Activated CD8-positive, alpha-beta memory T cell treated with anti-CD3 and anti-CD28 coated beads for 1 hour (primary cell): ENCODE results near the gene MFAP4.

Experiments
- DNase-seq, 2 donors: peaks; one replicate each; pipeline ENCODE4 v3.0.0-alpha.2; 2020; ENCODE audit warnings: low read depth in 1 of 2; ENCODE audit errors: extremely low read depth in 1 of 2

The MFAP4 gene, protein sequence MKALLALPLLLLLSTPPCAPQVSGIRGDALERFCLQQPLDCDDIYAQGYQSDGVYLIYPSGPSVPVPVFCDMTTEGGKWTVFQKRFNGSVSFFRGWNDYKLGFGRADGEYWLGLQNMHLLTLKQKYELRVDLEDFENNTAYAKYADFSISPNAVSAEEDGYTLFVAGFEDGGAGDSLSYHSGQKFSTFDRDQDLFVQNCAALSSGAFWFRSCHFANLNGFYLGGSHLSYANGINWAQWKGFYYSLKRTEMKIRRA

DNA sequence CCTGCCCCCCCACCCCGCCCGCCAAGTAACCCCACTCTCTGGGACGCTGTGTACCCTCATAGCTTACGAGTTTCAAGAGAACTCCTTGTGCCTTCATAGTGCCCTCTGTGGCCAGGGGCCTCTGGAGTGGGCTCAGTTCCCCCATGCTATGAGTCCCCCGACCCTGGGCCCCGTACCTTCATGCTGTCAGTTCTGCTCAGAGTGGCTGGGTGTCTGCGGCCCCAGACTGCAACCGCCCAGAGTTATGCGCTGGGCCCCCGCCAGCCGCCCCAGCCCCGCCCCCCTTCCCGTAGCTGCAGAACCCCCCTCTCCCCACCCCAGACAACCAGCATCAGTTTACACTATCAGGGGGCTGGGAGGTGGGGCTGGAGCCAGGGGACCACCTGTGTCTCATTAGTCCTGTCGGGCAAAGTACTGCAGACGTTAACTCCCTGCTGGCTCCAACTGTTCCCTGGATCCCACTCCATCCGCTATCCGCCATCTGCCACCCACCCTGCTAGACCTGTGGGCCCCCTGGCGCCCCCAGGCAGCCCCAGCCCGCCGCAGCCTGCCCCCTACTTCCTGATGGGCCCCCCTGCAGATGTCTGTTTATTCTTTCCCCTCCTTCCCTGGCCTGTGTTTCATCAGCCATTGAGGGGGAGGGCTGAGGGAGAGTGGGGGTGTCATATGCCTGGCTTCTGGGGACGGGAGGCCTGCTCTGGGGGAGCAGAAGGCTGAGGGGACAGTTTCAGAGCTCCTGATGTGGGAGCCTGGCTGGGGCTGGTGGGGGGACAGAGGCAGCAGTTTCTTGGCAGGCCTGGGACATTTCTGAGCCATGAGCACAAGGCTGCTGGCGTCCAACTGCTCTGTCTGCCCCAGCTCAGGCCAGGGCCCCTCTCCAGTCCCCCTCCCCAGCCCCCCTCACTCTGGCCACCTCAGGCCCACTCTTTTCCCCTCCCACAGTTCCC lies at the start of gene MFAP4:
Gene MFAP4, minus strand, starts transcription at position 217 of the 947 bp plus-strand sequence. Its CDS starts 35 bp downstream, at position 182.
- DNase-seq: no peak

DNA sequence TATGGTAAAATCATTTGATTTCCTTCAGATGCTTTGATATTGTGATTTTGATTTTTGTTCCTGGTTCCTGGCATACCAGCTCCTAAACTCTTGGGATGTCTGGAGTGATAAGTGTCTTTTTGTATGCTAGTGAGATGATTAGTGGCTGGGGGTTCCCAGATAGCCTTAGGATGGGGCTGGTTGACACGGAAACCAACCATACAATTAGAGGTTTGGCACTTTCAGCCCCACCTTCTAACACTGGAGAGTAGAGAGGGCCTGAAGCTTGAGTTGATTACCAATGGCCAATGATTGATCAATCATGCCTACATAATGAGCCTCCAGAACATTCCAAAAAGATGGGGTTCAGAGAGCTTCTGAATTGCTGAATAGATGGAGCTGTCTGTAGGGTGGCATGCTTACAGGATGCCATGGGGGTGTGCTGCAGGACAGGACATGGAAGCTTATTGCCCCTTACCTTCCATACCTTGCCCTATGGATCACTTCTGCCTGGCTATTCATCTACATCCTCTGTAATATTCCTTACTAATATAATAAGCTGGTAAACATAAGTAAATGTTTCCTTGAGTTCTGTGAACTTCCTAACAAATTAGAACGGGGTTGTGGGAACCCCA lies 46.8 kb upstream of the MFAP4 start:
- no peak for DNase-seq

DNA sequence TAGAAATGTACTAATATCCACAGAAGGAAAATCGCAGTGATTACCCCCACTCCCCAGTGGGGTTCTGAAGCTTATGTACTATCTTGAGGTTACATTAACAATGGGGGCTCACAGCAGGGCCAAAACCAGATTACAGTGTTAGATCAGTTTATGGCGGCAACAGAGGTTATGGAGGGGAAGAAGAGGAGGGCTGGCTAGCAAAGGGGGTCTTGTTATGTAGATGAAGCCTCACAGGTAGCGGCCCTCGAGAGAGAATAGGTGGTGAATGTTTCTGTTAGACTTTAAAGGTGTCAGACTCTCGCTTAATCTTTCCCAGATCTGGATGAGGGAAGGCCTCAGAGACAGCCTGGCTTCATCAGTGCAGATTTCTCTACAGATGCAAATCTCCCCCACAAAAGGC lies 46.3 kb upstream of the MFAP4 start:
- no peak for DNase-seq

DNA sequence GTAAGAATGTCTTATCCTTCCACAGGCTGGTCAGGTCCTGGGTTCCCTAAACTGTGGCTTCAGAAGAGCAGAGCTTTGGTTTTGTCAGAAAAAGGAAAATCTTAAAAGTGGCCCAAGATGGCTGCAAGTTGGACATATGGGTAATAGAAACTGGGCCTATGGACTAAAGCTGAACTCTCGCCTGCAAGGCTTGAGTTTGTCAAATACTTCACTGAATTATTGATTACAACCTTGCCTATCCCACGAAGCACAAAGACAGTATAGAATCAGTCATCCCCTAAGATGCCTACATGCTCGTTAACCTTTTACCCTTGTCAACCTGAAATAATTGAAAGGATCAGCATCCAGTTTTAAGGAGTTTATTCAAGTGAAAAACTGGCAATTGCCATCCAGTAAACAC lies 44.7 kb upstream of the MFAP4 start:
- DNase-seq: no peak

DNA sequence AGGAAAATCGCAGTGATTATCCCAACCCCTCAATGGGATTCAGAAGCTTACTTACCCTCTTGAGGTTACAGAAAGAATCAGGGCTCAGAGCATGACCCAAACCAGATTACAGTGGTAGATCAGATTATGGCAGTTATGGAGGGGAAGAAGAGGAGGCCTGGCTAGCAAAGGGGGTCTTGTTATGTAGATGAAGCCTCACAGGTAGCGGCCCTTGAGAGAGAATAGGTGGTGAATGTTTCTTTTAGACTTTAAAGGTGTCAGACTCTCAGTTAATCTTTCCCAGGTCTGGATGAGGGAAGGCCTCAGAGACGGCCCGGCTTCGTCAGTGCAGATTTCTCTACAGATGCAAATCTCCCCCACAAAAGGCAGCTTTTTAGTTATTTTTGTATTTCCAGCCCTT lies 39.6 kb upstream of the MFAP4 start:
- DNase-seq: no peak

DNA sequence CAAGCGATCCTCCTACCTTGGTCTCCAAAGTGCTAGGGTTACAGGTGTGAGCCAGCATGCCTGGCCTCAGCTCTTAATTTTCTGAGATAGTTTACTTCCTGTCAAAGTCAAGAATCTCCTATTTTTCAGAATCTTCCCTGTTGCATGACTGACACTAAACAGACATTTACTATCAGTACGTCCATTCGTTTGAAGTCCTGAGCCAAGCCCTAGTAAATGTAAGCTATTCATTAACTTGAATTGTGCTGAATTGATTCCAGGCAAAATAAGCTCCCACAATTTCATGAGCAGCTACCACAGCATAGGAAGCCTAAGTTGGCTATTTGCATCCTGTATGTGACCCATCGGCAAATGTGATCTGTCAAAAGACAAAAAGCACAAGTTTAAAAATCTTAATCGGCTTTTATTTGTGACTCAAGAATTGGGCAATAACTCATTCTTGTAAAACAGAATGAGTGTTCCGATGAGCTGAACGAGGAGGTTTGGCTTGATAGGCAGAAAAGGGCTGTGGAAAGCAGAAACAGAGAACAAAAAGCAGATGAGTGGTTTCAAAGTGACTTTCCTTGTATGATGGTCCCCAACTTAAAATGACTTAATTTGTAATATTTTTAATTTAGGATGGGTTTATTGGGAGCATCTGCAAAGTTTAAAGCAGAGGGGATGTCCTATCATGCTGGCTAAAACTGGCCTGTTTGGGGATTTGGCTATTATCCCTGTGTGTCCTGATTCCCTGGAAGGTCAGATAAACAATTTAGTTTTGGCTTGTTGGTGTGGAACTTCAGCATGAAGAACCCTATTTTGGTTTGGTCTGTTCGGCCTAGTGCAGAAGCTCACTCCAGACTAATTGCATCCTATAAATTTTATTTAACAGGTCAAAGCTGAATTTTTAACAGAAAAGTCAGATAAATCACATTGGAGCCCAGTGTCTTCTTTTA lies 38.2 kb upstream of the MFAP4 start:
- no peak for DNase-seq

DNA sequence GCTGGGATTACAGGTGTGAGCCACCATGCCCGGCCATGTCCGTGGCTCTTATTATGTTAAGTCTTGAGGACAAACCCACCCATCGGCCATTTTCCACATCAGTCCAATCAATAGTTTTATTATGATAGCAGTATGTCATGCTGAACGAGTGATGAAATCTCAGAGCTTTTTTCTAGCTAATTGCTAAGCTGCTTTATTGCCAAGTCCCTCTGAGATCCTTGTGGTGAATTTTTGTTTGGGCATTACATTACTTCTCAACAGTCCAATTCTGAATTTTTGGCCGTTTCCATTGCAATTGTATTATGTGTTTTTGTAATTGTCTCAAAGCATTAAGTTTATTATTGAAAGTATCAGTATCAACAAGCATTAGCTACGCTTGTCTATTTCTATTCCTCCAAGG lies 34.9 kb upstream of the MFAP4 start:
- DNase-seq: no peak

DNA sequence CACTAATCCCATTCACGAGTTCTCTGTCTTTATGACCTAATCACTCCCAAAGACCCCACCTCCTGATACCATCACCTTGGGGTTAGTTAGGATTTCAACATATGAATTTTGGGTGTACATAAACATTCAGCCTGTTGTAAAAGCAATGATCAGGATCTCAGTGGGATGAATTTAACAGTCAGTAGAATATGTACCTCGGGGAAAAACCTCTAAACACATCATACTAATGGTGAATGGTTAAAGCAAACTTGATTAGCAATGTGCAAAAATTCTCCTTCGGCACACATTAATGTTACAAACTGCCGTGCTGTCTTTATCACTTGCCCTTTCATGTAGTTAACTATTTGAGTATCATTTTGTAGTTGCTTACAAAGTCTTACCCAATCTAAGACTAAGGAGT lies 34.2 kb upstream of the MFAP4 start:
- no peak for DNase-seq

DNA sequence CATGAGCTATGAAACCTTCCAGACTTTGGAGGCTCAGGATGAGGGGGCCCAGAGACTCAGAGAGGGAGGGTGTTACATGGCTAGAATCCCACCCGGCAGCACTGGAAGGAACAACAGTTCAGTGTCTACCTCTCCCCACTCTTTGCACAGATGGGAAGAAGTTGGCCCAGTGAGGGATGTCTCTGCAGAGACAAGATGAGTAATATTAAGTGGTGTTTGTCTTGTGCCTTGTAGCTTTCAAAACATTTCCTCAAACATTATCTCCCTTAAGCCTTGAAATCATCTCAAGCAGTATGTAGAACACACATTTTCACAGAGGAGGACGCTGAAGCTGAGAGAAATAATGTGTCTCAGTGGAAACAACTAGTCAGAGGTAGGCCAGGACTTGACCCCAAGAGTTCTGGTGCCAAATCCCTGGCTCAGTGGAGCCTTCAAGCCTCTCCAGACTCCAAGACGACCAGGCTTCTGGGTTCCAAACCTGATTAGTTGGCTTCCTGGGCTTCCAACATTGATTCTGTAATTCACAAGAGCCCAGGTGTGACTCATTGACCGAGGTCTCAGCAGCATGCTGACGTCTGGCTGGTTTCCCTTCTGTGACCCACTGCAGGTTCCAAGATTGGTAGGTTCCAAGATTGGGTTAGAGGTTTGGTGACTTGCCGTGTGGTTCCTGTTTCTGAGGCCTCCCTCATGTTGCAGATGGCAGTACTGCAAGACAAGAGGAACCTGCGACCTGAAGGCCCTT lies 31.4 kb upstream of the MFAP4 start:
- no peak for DNase-seq

DNA sequence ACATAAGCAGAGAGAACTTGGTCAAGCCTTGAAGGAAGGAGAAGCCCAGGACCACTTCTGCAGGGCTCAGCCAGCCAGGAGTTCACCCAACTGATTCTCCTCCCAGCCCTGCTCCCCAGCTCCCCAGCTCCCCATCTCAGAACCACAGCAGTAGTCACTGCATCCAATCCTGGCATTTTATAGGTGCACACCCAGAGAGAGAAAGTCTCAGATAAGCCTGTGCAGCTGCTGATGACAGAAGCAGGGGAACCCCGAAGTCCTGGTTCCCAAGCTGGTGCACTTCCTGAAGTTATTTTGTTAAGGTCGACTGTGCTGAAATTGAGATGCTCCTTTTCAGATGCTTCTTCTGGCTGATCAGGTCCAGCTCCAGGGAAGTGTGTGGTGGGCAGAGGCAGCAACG lies 30.6 kb upstream of the MFAP4 start:
- no peak for DNase-seq

DNA sequence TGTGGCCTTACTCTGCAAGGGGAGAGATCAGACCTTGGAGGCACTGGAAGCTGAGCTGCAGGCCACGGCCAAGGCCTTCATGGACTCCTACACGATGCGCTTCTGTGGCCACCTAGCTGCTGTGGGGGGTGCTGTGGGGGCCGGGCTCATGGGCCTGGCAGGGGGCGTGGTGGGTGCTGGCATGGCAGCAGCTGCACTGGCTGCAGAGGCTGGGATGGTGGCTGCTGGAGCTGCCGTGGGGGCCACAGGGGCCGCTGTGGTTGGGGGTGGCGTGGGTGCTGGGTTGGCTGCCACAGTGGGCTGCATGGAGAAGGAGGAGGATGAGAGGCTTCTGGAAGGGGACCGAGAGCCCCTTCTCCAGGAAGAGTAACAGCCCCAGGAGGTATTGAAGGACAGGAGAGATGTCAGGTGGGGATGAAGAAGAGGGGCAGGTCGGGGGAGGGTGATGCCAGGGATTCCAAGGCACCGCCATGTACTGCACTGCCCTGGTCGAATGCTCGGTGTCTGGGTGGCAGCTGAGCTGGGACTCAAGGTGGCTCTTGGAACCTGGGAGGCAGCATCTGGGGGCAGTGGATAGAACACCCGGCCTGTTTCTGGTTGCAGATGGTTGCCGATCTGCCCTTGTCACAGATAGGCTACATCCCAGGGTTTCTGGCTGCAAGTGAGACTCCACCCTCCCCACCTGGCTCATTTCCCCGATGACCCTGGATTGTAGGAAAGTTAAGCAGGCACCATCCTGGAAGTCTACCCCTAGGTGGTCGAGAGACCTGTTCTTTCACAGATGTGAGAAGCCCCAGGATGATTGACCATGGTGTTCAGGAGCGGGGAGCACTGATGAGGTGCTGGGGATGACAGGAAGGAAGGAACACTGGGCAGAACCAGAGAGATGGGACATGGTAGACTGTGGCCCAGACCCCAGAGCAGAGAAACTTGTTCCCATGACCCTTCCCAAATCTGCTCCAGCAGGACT lies 29.1 kb upstream of the MFAP4 start:
- DNase-seq: no peak

DNA sequence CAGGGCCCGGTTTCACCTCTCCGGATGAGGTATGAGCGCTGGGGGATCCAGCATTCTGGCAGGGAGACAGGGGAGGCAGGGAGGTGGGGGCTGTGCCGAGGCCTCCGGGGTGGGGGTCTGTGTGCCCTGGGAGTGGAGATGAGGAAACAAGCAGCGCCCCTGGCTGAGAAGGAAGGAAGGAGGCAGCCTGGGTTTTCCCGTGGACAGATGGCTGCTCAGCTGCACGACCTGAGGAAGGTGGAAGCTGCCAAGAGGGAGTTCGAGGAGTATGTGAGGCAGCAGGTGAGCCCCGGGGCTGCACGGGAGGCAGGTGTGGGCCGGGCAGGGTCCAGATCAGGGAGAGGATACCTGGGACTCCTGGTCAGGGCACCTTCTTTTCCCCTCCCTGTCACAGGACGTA lies 28.3 kb upstream of the MFAP4 start:
- no peak for DNase-seq

DNA sequence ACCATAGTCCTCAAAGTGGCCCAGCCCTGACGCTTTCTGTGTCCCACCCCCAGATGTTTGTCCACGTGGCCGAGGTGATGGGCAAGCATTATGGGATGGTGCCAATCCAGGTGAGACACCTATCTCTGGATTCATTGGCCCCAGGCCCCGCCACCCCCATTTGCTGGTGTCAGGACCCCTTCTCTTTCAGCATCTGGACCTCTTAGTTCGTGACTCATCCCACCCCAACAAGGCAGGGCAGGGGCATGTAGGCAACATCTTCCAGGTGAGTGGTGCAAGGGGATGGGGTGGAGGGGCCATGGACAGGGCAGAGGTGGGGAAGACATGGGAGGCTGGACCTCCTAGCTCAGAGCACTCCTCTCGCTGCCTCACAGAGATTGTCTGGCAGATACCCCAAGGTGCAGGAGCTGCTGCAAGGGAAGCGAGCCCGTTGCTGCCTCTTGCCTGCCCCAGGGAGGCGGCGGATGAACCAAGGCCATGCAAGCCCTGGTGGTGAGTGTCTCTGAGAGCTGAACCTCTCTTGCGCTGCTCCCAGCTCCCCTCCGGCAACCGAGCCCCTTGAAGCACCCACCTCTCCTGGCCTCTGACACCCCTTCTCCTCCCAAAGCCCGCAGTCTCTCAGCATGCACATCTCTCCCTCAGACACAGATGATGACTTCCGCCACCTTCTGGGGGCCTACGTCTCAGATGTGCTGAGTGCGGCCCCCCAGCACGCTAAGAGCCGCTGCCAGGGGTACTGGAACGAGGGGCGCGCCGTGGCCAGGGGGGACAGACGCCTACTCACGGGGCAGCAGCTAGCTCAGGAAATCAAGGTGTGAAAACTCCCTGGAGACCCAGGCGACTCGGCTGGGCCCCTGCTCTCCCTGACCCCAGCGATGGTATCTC lies 27.6 kb upstream of the MFAP4 start:
- no peak for DNase-seq

DNA sequence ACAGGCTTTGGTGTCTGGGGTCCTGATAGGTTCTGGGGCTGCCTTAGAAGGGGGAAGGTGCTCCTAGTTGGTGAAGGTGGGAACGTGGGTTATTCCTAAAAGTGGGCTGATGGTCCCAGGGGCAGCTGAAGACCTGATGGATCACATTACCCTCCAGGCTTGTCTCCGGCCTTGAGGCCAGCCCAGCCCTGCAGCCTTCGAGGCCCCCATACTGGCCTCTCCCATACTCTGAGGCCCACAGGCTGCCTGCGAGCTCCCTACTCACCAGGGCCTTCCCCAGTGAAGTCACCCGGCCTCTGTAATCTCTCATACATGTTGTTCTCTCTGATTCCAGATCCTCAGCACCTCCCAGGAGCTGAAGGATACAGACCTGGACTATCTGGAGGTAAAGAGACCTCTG lies 26.8 kb upstream of the MFAP4 start:
- DNase-seq: no peak

DNA sequence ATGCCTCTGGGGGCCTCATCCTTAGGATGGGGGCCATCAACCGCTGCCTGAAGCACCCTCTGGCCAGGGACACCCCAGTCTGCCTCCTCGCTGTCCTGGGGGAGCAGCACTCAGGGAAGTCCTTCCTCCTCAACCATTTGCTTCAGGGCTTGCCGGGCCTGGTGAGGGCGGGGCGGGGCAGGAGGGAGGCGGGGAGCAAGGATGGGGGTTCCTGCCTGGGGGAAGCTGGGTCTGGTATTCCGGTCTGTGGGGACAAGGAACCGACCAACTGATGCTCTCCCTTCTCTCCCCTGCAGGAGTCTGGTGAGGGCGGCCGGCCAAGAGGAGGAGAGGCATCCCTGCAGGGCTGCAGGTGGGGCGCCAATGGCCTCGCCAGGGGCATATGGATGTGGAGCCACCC lies 26.0 kb upstream of the MFAP4 start:
- DNase-seq: no peak

DNA sequence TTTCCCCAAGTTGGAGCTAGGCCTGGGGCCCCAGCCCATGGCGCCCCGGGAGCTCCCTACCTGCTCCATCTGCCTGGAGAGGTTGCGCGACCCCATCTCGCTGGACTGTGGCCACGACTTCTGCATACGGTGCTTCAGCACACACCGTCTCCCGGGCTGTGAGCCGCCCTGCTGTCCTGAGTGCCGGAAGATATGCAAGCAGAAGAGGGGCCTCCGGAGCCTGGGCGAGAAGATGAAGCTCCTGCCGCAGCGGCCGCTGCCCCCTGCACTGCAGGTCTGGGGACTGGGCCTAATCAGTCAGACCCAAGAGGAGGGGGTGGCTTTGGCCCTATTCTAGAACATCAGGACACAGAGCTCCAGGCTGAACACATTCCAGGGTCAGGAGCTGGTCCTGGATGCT lies 25.5 kb upstream of the MFAP4 start:
- no peak for DNase-seq

DNA sequence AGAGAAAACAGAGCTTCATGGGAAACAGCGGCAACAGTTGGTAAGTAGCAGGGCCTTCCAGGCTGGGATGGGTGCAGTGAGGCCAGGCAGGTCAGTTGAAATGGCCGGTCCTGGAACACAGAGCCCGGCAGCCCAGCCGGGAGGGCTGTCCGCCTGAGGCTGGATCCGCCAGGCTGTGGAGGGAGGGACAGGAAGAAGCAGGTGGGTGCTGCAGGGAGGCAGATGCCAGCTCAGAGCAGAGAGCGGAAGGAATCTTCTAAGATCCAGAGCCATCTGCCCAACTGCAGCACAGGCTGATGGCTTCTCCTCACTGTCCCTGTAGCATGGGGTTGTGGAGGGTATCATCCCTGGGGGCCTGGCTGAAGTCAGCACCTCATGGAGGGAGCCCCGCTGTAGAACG lies 24.6 kb upstream of the MFAP4 start:
- DNase-seq: no peak
